Naive thymus-derived CD4-positive, alpha-beta T cell (primary cell): ENCODE results near the gene STIM1. TPM values are rescaled to one million over a fixed set of nuclear protein-coding genes. Genes with fewer than 3 reads are reported as not detected.
"Not testable (repeated sequence)": the region's sequence is repeated elsewhere in the genome, so short reads cannot be mapped to it uniquely, and the experiment has no call there.

Experiments used
- ATAC-seq: fragments of 150-1000 bp; cut with Tn5 transposase; 2 replicates; pipeline ENCODE4 v1.10.0; 2021; ENCODE audit warnings: mild to moderate bottlenecking, moderate library complexity
- CTCF ChIA-PET: fragments of 350-600 bp; sonication (Branson Sonifier 250); formaldehyde crosslinking; loops from one replicate; lab custom pipeline; 2021; ENCODE audit warnings: antibody characterized with exemption; lab: Charles Lee
- POLR2A ChIA-PET: fragments of 350-600 bp; sonication (Branson Sonifier 250); formaldehyde crosslinking; loops from one replicate; lab custom pipeline; 2021; ENCODE audit warnings: antibody characterized with exemption, inconsistent platforms; lab: Charles Lee
- DNase-seq, 9 donors: peaks; one replicate each; pipeline versions ENCODE4 v3.0.0 to v3.0.0-alpha.2; 2020 to 2022; ENCODE audit warnings: mixed read lengths in 1 of 9
- H3K27ac ChIP-seq: one replicate; pipeline ENCODE4 v1.7.0; 2013; ENCODE audit warnings: mild to moderate bottlenecking, low read depth, low read length, moderate library complexity
- H3K27me3 ChIP-seq, 2 donors: one replicate each; pipeline ENCODE4 v1.7.0; 2013; ENCODE audit warnings: low read length in 2 of 2, mild to moderate bottlenecking in 2 of 2, moderate library complexity in 2 of 2; ENCODE audit not compliant: control insufficient read depth in 2 of 2, insufficient read depth in 2 of 2
- H3K36me3 ChIP-seq, 3 experiments: 1 replicate in 2 of 3; 2 replicates in 1 of 3; pipeline ENCODE4 v1.7.0; 2013; ENCODE audit warnings: low read length in 3 of 3, mild to moderate bottlenecking in 3 of 3, moderate library complexity in 1 of 3; ENCODE audit not compliant: insufficient read depth in 3 of 3, control insufficient read depth in 2 of 3
- H3K4me1 ChIP-seq, 2 donors: one replicate each; pipeline ENCODE4 v1.7.0; 2013; ENCODE audit warnings: low read length in 2 of 2, mild to moderate bottlenecking in 2 of 2, moderate library complexity in 1 of 2; ENCODE audit not compliant: control insufficient read depth in 2 of 2, insufficient read depth in 2 of 2
- H3K4me3 ChIP-seq: 2 replicates; pipeline ENCODE4 v1.7.0; 2013; ENCODE audit warnings: mild to moderate bottlenecking, low read length
- H3K9me3 ChIP-seq, 3 experiments: 1 replicate in 2 of 3; 2 replicates in 1 of 3; pipeline ENCODE4 v1.7.0; 2013; ENCODE audit warnings: low read length in 3 of 3; ENCODE audit not compliant: control insufficient read depth in 2 of 3
- H3K27ac Mint-ChIP-seq, 9 donors: one replicate each; pipeline ENCODE4 v1.8.0; 2020 to 2022; ENCODE audit warnings: mixed read lengths in 9 of 9, mild to moderate bottlenecking in 8 of 9, moderate library complexity in 5 of 9, inconsistent platforms in 2 of 9
- H3K27me3 Mint-ChIP-seq, 5 donors: one replicate each; pipeline ENCODE4 v1.8.0; 2021 to 2022; ENCODE audit warnings: mixed read lengths in 5 of 5, mild to moderate bottlenecking in 1 of 5
- H3K36me3 Mint-ChIP-seq, 5 donors: one replicate each; pipeline ENCODE4 v1.8.0; 2020 to 2022; ENCODE audit warnings: mixed read lengths in 5 of 5, mild to moderate bottlenecking in 3 of 5, inconsistent platforms in 1 of 5
- H3K4me1 Mint-ChIP-seq, 7 donors: one replicate each; pipeline ENCODE4 v1.8.0; 2020 to 2022; ENCODE audit warnings: mixed read lengths in 7 of 7, mild to moderate bottlenecking in 3 of 7, inconsistent platforms in 1 of 7
- H3K4me3 Mint-ChIP-seq, 10 donors: one replicate each; pipeline ENCODE4 v1.8.0; 2020 to 2022; ENCODE audit warnings: mild to moderate bottlenecking in 10 of 10, mixed read lengths in 10 of 10, moderate library complexity in 6 of 10, inconsistent platforms in 2 of 10
- H3K9me3 Mint-ChIP-seq, 11 donors: one replicate each; pipeline ENCODE4 v1.8.0; 2020 to 2022; ENCODE audit warnings: mixed read lengths in 11 of 11, mild to moderate bottlenecking in 4 of 11, inconsistent platforms in 1 of 11, moderate library complexity in 1 of 11
- intact Hi-C, 2 donors: fragments of 100-400 bp; cut with micrococcal nuclease; formaldehyde crosslinking; loops; one replicate each; pipeline ENCODE4 v1.15.1; 2023
- polyA plus RNA-seq, 2 donors: library from polyadenylated mRNA; unstranded; fragments of 300-500 nt; fragmentation: Illumina TruSeq; gene quantifications; one replicate each; pipeline ENCODE4 v1.2.3, GENCODE V29; 2021
- total RNA-seq, 6 experiments: library from RNA in 5 of 6; stranded (reverse) in 5 of 6; gene quantifications; 1 replicate in 5 of 6; 2 replicates in 1 of 6; pipeline ENCODE4 v1.2.3 and lab custom pipeline; 2021 to 2026

STIM1 gene
- total and polyA plus RNA-seq, 7 experiments from 2014 or later: 38.4 to 117 (median 99.0) TPM

DNA sequence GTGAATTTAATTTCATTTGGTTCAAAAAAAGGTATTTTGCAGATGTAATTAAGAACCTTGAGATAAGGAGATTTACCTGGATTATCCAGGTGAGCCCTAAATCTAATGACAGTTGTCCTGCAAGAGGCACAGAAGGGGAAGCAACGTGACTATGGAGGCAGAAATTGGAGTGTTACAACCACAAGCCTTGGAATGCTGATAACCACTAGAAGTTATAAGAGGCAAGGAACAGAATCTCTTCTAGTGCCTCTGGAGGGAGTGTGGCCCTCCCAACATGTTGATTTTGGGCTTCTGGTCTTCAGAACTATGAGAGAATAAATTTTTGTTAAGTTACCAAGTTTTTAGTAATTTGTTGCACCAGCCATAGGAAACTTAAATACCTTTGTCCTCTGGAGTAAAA is 271.9 kb downstream of the STIM1 start:
- ChIA-PET POLR2A (no interaction called here), CTCF (no interaction called here)
- Histone ChIP-seq H3K36me3 (peaks cover 11 to 76% (median 26%) of the 10 kb centered on the region in 3 experiments), H3K4me3 (no peak overlapping the region), H3K27me3 (no peaks in the 10 kb centered on the region), H3K4me1 (no peaks in the 10 kb centered on the region), H3K9me3 (no peaks in the 10 kb centered on the region), H3K27ac (no peak overlapping the region)
- Mint-ChIP-seq H3K4me3 (no peak overlapping the region), H3K4me1 (peaks cover 0 to 8% (median 0%) of the 10 kb centered on the region in 7 donors), H3K27ac (peak overlapping the region in 1 of 9 donors; percentile 13), H3K27me3 (no peaks in the 10 kb centered on the region), H3K36me3 (peaks cover 29 to 71% (median 49%) of the 10 kb centered on the region in 5 donors), H3K9me3 (no peaks in the 10 kb centered on the region)
- ATAC-seq (no peak), DNase-seq (no peak)
- intact Hi-C loops: no loop called here

GRCh38 chr11:4130219-4130618 is 274.8 kb downstream of the STIM1 start:
- H3K27me3 Mint-ChIP-seq, ATAC-seq, H3K4me3 ChIP-seq, CTCF ChIA-PET, H3K4me3 Mint-ChIP-seq, H3K27ac Mint-ChIP-seq, H3K4me1 Mint-ChIP-seq, H3K27ac ChIP-seq, H3K9me3 Mint-ChIP-seq, POLR2A ChIA-PET, H3K4me1 ChIP-seq, H3K9me3 ChIP-seq, H3K27me3 ChIP-seq, intact Hi-C loops, DNase-seq: not testable (repeated sequence)
- H3K36me3 ChIP-seq: peaks cover 13 to 76% (median 24%) of the 10 kb centered on the region in 3 experiments
- H3K36me3 Mint-ChIP-seq: peaks cover 23 to 72% (median 46%) of the 10 kb centered on the region in 5 donors

DNA sequence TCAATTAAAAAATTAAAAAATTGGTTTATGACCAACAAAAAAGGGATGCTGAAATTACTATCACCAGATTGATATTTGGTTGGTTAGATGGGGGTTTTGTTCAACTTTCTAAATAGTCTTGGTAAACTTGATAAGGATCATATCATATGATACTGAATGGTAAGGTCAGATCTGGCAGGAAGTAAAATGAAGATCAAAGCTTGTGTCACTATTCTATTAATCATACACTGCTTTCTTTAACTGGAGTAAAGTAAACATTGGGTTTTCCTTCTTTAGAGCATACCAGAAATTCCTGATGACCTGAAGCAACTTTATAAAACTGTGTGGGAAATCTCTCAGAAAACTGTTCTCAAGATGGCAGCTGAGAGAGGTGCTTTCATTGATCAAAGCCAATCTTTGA is 279.3 kb downstream of the STIM1 start:
- H3K36me3 ChIP-seq: peaks cover 7 to 67% (median 20%) of the 10 kb centered on the region in 3 experiments
- POLR2A ChIA-PET: no interaction called here
- Mint-ChIP-seq H3K4me3 (no peak overlapping the region), H3K36me3 (peaks cover 39 to 64% (median 56%) of the 10 kb centered on the region in 5 donors), H3K4me1 (peaks cover 0 to 9% (median 0%) of the 10 kb centered on the region in 7 donors), H3K27ac (no peak overlapping the region), H3K27me3 (no peaks in the 10 kb centered on the region), H3K9me3 (peaks cover 0 to 21% (median 11%) of the 10 kb centered on the region in 11 donors)
- CTCF ChIA-PET: no interaction called here
- no peak for ATAC-seq
- H3K4me1 ChIP-seq: no peaks in the 10 kb centered on the region
- no peak for DNase-seq
- H3K4me3 ChIP-seq: no peak overlapping the region
- intact Hi-C loops: no loop called here
- peaks cover 0 to 8% (median 0%) of the 10 kb centered on the region in 3 experiments for H3K9me3 ChIP-seq
- H3K27me3 ChIP-seq: no peaks in the 10 kb centered on the region
- H3K27ac ChIP-seq: no peak overlapping the region

- Histone ChIP-seq H3K4me3 (no peak overlapping the region), H3K4me1 (no peaks in the 10 kb centered on the region), H3K27me3 (no peaks in the 10 kb centered on the region), H3K36me3 (peaks cover 4 to 56% (median 15%) of the 10 kb centered on the region in 3 experiments), H3K9me3 (peaks cover 0 to 19% (median 0%) of the 10 kb centered on the region in 3 experiments), H3K27ac (no peak overlapping the region)
- ChIA-PET POLR2A (no interaction called here), CTCF (no interaction called here)
- DNase-seq (no peak), ATAC-seq (no peak)
- Mint-ChIP-seq H3K27me3 (no peaks in the 10 kb centered on the region), H3K27ac (no peak overlapping the region), H3K4me1 (peaks cover 0 to 4% (median 0%) of the 10 kb centered on the region in 7 donors), H3K4me3 (no peak overlapping the region), H3K36me3 (peaks cover 45 to 75% (median 71%) of the 10 kb centered on the region in 5 donors), H3K9me3 (peaks cover 0 to 35% (median 19%) of the 10 kb centered on the region in 11 donors)
- intact Hi-C loops: no loop called here
These were observed 283.0 kb downstream of the STIM1 start for GRCh38 chr11:4138497-4138896.

- Histone ChIP-seq H3K9me3 (peaks cover 0 to 19% (median 0%) of the 10 kb centered on the region in 3 experiments), H3K27me3 (no peaks in the 10 kb centered on the region), H3K4me3 (no peak overlapping the region), H3K4me1 (no peaks in the 10 kb centered on the region), H3K27ac (no peak overlapping the region), H3K36me3 (peaks cover 3 to 42% (median 12%) of the 10 kb centered on the region in 3 experiments)
- Mint-ChIP-seq H3K36me3 (peaks cover 39 to 66% (median 62%) of the 10 kb centered on the region in 5 donors), H3K27me3 (no peaks in the 10 kb centered on the region), H3K27ac (no peak overlapping the region), H3K4me3 (no peak overlapping the region), H3K9me3 (peaks cover 0 to 35% (median 19%) of the 10 kb centered on the region in 11 donors), H3K4me1 (peaks cover 0 to 2% (median 0%) of the 10 kb centered on the region in 7 donors)
- intact Hi-C loops: no loop called here
- ChIA-PET CTCF (interaction anchor here (0.6 kb wide), 1 partner anchor 9 kb away, joined by 3 read pairs; no protein-coding TSS in a partner anchor), POLR2A (no interaction called here)
- ATAC-seq (no peak), DNase-seq (no peak)
These were observed 284.7 kb downstream of the STIM1 start for GRCh38 chr11:4140067-4140636.

Other genes with a start within 250 kb of the STIM1 start
- gene ART5, start 213.7 kb upstream of the STIM1 start, total RNA-seq: not detected
- not detected for gene ART5, start 213.7 kb upstream of the STIM1 start, polyA plus RNA-seq
- gene ART1, start 210.5 kb upstream of the STIM1 start, total RNA-seq: not detected
- gene ART1, start 210.5 kb upstream of the STIM1 start, polyA plus RNA-seq: not detected
- gene CHRNA10, start 184.3 kb upstream of the STIM1 start, total RNA-seq: 1 to 10 TPM in 3 of 5 experiments, under 1 TPM in 2; 0.56 to 5.8 (median 2.5) TPM
- gene CHRNA10, start 184.3 kb upstream of the STIM1 start, polyA plus RNA-seq: under 1 TPM in 1 of 2 donors, not detected in 1; 0.24 TPM
- gene NUP98, start 58.1 kb upstream of the STIM1 start, total RNA-seq: 100 to 1,000 TPM; 103 to 137 (median 120) TPM
- gene NUP98, start 58.1 kb upstream of the STIM1 start, polyA plus RNA-seq: 10 to 100 TPM; 45.0 to 71.5 TPM
- gene PGAP2, start 47.1 kb upstream of the STIM1 start, total RNA-seq: 10 to 100 TPM; 20.8 to 28.3 (median 26.1) TPM
- 10 to 100 TPM; 24.2 to 27.8 TPM for gene PGAP2, start 47.1 kb upstream of the STIM1 start, polyA plus RNA-seq
- gene RHOG, start 14.7 kb upstream of the STIM1 start, total RNA-seq: 100 to 1,000 TPM in 2 of 5 experiments, 10 to 100 TPM in 3; 89.4 to 147 (median 96.3) TPM
- gene RHOG, start 14.7 kb upstream of the STIM1 start, polyA plus RNA-seq: 100 to 1,000 TPM; 133 to 220 TPM
- gene RRM1, start 239.1 kb downstream of the STIM1 start, total RNA-seq: 100 to 1,000 TPM in 1 of 5 experiments, 10 to 100 TPM in 4; 33.6 to 140 (median 40.3) TPM
- gene RRM1, start 239.1 kb downstream of the STIM1 start, polyA plus RNA-seq: 10 to 100 TPM; 36.2 to 36.6 TPM